Daoy (cell line): ENCODE results near the gene CCNYL1. TPM values are rescaled to one million over a fixed set of nuclear protein-coding genes. Genes with fewer than 3 reads are reported as not detected.
A peak's percentile ranks its signal among the peaks of the same experiment; 100 is the strongest.
"Not testable (repeated sequence)": the region's sequence is repeated elsewhere in the genome, so short reads cannot be mapped to it uniquely, and the experiment has no call there.

ENCODE experiments used
- DNase-seq: peaks from one replicate; pipeline ENCODE4 v3.0.0-alpha.2; 2015; ENCODE audit warnings: low read depth
- total RNA-seq: library from RNA; depleted of rRNA; stranded (reverse); fragments of >200 nt; shearing (Covaris generic); gene quantifications from 2 replicates; pipeline ENCODE4 v1.2.3, GENCODE V29; 2014

Gene CCNYL1
- total RNA-seq, 1 experiment from 2014 or later, result 3.6 TPM

DNA sequence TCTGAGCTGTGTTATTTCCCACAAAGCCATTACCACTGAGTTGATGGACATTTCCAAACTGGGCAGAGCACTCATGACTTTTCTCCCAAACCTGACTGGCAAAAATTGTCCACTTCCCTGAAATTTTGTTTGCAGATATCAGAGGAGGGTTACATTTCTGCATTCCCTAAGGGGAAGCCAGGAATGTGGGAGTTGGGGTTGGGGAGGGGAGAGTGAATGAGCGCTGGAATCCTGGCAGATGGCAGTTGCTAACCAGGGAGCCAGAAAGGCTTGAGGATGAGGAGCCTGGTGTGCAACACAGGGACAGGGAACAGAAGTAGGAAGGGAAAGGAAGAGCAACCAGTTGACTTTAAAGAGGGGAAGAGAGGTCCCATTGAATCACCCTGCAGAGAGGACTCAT, 14.0 kb upstream of the CCNYL1 start:
- DNase-seq, result no peak

DNA sequence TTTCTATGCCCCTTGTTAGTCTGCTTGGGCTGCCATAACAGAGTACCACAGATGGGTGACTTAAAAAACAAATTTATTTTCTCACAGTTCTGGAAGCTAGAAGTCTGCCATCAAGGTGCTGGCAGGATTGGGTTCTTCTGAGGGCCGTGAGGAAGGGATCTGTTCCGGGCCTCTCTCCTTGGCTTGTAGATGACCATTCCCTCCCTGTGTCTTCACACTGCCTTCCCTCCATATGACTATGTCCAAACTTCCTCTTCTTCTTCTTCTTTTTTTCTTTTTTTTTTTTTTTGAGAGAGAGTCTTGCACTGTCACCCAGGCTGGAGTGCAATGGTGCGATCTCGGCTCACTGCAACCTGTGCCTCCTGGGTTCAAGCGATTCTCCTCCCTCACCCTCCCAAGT, 13.1 kb upstream of the CCNYL1 start:
- no peak for DNase-seq

DNA sequence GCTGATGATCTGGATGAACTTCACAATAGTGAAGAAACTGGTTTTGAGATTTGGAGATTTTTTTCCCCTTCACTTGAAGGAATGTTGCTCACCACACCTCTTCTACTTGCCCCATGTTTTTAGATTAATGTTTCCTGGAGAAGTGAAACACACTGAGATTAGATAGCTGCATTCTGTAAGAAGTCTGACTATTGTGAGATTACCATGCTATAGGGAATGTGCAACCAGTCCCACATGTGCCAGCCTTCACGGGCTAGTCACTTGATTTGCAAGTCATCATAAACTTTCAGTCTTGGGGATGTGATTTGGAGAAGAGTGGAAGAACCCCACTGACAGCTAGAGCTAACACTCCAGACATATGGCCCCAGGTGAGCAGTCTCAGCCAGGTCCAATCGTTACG, 7.4 kb upstream of the CCNYL1 start:
- no peak for DNase-seq

DNA sequence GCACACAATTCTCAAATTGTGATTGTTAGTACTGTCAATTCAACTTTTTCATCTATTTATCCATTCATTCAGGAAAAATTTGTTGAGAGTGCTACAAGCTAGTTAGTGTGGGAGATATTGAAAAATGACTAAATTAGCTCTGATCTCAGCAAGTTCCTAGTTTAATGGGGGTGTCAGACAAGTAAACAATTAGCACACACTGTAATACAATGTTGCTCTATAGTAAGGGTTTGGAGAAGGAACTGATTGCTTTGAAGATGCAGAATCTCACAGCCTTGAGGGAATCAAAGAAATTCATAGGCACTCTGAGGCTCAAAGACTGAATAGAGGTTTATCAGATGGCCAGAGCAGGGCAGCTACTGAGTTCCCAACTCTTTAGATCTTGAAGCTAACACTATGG, 6.8 kb upstream of the CCNYL1 start:
- DNase-seq, result no peak

DNA sequence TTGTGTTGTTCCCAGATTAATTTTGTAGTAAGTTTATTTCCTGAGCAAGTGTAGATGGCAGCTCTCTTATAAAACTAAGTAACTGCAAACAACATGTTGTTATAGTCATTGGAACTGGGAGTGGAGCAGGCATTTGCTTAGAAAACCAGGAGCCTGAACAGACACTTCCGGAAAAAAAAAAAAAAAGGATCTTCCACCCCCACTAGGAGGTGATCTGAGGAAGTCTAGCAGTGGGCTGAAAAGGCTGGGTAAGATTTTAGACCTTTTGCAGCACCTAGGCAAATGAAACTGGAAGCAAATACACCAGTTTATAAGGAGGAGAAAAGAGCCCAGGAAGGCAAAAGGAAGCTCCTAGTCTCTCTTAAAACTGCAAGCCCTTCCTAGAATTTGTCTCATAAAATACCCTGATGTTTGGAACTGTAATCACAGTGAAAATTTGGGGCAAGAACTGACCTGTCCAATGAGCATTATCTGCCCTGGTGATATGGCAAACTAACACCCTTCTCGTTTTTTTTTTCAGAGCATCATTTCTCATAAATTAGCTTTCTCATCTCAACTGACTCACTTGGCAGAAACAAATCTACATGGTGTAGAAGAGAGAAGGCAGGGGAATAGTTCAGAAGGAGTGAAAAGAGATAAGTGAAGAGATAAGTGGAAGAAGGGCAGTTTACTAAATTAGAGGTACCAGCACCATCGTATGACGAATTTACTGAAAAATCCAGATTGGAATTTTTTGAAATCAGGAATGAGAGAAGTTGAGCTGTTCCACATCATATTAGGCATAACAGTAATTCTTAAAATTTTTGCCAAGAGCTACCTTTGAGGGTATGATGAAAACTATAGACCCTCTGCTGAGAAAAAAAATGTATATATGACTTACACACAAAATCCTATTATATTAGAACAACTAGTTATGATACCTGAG, 4.2 kb upstream of the CCNYL1 start:
- DNase-seq, result no peak

DNA sequence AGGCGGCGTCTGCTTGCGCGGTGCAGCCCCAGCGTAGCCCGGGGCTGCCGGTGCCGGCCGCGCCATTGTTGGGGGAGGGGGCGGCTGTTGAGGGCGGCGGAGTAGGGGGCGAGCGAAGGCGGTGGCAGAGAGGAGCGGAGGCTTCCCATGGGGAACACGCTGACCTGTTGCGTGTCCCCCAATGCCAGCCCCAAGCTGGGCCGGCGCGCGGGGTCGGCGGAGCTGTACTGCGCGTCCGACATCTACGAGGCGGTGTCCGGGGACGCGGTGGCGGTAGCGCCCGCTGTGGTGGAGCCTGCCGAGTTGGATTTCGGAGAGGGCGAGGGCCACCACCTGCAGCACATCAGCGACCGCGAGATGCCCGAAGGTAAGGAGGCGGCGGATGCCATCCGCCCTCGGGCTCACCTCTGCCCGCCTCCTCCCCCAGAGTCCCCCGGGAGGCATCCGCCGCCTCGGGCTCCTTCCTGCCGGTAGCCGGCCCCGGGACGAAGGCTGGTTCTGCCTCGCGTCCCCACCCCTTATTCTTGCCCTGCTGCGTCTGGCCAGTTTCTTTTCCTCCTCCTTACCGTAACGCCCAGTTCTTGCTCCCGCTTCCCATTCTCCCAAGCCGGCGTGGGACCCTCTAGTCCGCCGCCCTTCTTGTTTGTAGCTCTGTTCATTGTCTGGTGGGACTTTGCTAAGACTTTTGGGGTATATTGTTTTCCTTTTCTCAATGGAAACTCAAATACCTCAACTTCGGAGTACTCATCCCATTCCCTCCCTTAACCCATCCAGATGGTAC, 500 bp downstream of the CCNYL1 start:
- peak; percentile 48 for DNase-seq

DNA sequence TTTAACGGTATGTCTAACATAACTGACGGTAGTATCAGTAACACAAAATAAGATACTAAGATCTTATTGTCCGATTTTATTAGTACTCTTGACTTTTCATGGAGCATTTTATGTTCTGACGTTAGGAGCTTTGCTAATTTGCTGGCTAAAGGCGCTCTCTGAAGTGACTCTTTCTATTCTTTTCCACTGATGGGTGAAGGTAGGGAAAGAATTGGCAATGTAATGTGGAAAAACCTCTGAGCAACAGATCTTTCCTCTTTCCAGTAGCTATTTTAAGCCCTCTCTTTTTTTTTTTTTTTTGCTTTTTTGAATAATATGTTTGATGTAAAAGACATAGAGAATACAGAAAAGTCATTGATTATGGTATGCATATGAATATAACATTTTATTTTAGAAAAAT, 4.6 kb downstream of the CCNYL1 start:
- DNase-seq, result no peak

DNA sequence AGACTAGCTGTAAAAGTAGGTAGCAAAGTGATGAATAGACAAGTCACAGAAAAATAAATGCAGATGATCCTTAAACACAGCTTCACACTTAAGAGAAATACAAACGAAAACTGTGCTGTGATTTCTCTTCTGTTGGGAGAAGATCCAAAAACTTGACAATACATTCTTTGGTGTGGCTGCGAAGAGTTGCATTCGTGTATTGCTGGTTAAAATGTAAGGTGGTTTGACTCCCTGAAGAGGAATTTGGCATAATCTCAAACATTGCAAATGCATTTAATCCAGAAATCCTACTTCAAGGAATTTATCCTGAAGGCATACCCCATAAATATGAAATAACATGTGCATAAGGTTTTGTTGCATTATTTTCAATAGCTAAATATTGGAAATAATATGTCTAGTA, 7.1 kb downstream of the CCNYL1 start:
- DNase-seq, result no peak

DNA sequence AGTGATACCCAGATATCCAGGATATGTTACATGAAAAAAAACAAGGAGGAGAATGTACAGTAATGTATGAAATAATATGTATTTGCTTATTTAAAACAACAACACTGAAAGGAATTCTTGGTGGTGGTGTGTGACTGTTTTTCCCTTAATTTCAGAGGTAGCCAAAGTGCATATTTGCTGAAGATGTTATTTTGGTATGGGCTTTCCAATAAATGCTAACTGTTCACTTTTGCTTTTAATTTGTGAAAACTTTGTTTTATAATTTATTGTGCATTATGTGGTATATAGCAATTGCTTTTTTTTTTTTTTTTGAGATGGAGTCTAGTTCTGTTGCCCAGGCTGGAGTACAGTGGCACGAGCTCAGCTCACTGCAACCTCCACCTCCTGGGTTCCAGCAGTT, 7.6 kb downstream of the CCNYL1 start:
- DNase-seq, result no peak

DNA sequence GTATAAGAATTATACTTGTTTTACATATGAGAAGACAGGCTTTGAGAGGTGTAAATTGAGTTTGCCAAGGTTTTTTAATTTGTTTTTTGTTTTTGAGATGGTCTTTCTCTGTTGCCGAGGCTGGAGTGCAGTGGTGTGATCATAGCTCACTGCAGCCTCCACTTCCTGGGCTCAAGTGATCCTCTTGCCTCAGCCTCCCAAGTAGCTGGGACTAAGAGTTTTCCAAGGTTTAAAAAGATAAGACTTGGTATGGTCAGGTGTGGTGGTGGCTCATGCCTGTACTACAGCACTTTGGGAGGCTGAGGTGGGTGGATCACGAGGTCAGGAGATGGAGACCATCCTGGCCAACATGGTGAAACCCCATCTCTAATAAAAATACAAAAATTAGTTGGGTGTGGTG, 8.2 kb downstream of the CCNYL1 start:
- not testable (repeated sequence) for DNase-seq

DNA sequence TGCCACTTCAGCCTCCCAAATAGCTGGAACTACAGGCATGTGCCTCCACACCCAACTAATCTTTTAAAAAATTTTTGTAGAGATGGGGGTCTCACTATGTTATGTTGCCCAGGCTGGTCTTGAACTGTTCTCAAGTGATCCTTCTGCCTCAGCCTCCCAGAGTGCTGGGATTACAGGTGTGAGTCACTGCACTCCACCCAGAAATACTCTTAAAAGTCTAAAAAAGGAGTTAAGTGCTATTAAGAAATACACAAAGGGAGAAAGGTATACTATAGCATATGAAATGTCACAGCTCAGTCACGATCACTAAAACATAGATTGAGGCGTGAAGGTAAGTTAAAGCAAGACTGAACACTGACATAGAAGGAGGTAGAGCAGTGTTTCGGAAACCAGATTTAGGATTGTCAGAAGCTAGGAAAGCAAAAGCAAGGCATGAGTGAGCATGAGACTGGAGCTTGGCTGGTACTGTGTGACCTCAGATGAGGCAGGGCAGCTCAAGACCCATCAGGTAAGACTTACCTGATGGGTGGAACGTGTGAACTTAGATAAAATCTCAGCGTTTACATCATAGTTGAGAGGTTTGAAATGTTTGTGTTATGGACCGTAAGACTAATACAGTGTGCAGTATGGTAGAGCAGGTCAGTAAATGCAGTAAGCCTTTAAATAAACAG, 9.2 kb downstream of the CCNYL1 start:
- DNase-seq, result no peak

DNA sequence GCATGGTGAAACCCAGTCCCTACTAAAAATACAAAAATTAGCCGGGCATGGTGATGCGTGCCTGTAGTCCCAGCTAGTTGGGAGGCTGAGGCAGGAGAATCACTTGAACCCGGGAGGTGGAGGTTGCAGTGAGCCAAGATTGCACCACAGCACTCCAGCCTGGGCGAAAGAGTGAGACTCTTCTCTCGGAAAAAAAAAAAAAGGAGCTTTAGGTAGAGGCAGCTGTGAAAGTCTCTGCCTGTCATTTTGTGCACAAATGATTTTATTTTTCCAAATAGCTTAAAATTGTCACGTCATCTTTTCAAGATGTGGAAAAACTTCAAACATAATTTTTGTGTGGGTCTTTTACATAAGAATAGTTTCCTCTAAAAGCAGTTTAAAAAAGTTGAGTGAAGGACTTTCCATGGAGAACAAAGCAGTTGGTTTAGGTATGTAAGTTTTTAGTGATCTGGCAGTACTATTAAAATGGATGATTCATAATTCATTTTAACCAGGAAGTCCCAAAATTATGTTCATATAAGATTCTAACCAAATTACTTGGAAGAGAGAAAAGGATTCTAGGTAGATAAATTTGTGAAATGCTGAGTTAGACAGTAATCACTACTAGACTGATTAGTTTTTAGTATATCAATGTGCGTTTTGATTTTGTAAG, 11.5 kb downstream of the CCNYL1 start:
- no peak for DNase-seq

DNA sequence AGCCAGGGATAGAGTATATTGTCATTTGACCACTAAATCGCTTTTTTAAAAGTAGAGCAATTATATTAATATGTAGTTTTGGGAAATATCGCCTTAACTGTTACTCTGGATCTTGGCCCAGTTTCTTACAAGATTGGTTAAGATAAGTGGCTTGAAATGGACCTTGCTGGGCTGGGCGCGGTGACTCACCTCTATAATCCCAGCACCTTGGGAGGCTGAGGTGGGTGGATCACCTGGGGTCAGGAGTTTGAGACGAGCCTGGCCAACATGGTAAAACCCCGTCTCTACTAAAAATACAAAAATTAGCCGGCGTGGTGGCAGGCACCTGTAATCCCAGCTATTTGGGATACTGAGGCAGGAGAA, 12.0 kb downstream of the CCNYL1 start:
- DNase-seq, result not testable (repeated sequence)

DNA sequence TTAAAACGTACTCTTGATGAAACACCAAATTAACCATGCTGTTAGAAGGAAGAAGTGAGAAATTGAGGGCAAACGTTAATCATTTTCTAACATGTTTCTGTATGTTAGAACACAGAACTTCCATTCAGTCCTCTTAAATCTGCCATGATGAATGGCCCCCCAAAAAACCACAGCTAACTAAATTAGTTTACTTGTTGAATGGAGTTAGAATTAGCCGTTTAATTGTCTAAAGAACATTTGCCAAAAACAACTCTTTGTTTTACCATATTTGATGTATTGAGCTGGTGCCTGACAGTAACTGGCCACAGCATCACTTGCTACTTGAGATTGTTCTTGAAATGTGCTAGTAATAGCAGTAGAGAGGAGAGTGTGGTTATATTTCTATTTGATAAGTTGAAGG, 12.7 kb downstream of the CCNYL1 start:
- DNase-seq, result no peak

DNA sequence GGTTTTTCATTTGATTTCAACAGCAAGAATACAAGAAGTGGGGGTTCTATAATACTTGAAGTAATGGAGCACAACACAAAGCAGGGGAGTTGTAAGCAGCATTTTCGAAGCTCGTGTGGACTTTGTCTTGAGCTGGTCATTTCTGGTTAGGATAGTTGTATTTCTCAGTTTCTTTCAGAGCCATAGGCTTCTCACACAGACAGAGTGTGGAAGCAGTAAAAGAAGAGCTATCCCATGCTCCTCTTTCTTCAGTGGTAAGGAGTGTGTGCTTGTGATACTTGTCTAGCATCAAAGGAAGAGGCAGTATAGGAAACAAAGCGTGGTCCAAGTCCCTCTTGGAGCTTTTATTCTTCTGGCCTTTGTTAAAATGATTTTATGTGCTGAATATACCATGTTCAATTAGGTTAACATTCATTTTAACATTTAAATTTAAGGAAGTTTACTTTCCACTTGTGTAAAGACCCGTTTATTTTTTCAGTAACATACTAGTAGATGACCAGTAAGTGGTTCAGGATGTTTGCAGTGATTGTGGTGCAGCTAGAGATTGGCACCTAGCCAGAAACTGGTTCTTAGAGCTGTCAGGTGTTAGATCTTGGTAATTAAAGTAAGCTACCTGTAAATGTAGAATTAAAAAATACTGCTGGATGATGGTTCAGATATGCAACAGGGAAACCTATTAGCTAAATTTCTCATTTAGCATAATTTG, 14.6 kb downstream of the CCNYL1 start:
- DNase-seq, result no peak

DNA sequence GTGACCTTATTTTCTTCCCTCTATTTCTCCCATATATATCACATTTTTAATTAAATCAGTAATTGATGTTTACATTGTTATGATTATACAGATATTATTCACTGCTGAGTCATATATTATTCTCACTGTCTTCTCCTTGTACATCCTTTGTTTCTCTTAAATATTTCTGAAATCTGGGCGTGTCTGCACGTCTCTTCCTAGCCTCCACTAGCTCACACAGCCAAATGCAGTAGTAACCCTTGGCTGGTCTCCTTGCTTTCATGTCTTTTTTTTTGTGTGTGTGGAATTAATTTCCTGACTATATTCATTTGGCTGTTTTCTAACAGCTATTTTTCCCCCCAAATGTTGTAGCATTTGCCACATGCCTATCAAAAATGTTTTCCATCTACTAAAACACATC, 15.8 kb downstream of the CCNYL1 start:
- DNase-seq, result no peak

DNA sequence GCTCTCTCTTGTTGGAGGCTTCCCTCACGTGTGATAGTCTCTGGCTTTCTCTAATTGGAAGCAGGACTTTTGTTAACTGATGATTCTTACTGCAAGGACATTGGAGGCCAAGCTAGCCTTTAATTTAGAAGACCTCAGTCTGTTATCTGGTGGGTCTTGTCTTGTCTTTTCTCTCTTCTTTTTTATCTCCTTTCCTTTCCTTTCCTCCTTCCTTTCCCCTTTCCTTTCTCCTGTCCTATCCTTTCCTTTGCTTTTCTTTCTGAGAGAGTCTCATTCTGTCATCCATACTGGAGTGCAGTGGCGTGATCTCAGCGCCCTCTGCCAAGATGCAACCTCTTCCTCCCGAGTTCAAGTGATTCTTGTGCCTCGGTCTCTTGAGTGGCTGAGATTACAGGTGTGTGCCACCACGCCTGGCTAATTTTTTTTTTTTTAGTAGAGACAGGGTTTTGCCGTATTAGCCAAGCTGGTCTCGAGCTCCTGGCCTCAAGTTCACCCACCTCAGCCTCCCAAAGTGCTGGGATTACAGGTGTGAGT, 18.1 kb downstream of the CCNYL1 start:
- DNase-seq, result no peak

DNA sequence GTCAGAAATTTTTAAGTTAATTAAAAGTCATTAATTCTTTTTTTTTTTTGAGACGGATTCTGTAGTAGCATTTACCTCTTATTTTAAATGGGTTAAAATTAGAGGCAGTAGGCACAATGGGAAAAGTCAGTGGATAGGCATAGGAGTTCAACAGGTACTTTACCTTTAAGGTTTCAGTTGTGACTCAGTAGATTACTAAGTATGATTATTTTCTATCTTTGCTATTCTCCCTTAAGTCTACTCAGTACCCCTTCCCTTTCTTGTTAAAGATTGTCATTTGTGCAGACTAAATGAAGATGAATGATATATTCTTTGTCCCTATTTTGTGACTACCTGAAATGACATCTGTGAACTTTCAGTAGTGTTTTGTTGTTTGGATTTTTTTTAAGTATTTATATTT, 19.7 kb downstream of the CCNYL1 start:
- no peak for DNase-seq

DNA sequence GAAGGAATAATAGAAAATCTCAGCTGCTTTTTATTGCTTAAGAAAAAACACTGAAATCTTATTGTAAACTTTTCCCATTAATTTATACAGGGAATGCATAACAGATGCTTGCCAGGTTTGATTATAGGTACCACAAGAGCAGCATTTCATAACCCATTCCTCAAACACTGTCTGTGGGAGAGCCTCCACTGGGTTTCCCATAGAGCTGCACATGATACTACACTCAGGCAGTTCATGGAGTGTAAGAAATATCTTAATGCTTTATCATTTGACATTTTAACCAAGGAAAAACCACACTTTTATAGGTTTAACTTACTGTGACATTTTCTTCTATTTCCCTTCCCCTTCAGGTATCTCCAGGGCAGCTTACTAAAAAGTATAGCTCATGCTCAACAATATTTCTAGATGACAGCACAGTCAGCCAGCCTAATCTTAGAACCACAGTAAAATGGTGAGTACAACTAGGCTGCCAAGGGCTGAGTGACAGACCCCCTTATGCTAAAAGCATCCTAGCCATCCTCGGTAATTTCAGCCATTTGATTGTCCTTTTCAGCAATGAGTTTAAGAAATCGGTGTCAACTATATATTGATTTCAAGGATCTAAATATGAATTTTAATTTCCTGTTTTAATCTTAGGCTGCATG, 22.3 kb downstream of the CCNYL1 start:
- no peak for DNase-seq

DNA sequence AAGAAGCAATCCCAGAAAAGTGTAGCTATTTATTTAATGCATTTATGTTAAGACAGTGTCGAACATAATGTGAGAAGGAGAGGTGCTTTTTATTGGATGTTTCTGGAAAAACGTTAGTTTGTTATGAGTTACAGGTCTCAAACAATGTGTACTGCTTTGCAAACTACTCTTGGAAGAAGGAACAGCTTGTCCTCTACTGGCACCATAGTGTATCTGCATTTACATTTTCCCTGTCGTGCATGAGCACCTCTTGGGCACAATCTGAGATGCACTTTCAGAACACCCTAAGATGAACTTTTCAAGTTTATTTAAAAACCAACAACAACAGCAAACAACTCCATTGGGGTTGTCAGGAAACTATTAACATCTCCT, 22.8 kb downstream of the CCNYL1 start:
- DNase-seq, result no peak
